Calu3 (cell line): Measurements from ENCODE around the gene TCF15. TPM values are rescaled to one million over a fixed set of nuclear protein-coding genes. Genes with fewer than 3 reads are reported as not detected.

Experiments
- BruUV-seq: library from RNA; stranded (reverse); fragments of 400-500 nt; replicated peaks from 2 replicates; lab custom pipeline; 2021; lab: Mats Ljungman, UMichigan
- CTCF ChIA-PET: fragments of 300-600 bp; sonication (Branson Sonifier 250); formaldehyde crosslinking; loops from one replicate; lab custom pipeline; 2022; ENCODE audit warnings: antibody characterized with exemption; lab: Charles Lee
- DNase-seq: peaks from one replicate; pipeline ENCODE4 v3.0.0; 2022
- H3K27ac Mint-ChIP-seq: one replicate; pipeline ENCODE4 v1.8.0; 2022; ENCODE audit warnings: mixed read lengths; ENCODE audit not compliant: unreplicated experiment
- H3K27me3 Mint-ChIP-seq: one replicate; pipeline ENCODE4 v1.8.0; 2022; ENCODE audit warnings: mixed read lengths; ENCODE audit not compliant: unreplicated experiment
- H3K36me3 Mint-ChIP-seq: one replicate; pipeline ENCODE4 v1.8.0; 2022; ENCODE audit warnings: mild to moderate bottlenecking, moderate library complexity, mixed read lengths; ENCODE audit not compliant: insufficient read depth, unreplicated experiment
- H3K4me1 Mint-ChIP-seq: one replicate; pipeline ENCODE4 v1.8.0; 2022; ENCODE audit warnings: mild to moderate bottlenecking, low read depth, mixed read lengths; ENCODE audit not compliant: unreplicated experiment
- H3K4me3 Mint-ChIP-seq: one replicate; pipeline ENCODE4 v1.8.0; 2022; ENCODE audit warnings: mild to moderate bottlenecking, low read depth, moderate library complexity, mixed read lengths; ENCODE audit not compliant: unreplicated experiment
- H3K9me3 Mint-ChIP-seq: one replicate; pipeline ENCODE4 v1.8.0; 2022; ENCODE audit warnings: low read depth, mixed read lengths; ENCODE audit not compliant: unreplicated experiment
- intact Hi-C: fragments of 100-400 bp; cut with micrococcal nuclease; formaldehyde crosslinking; loops from one replicate; pipeline ENCODE4 v1.10.0; 2022; ENCODE audit not compliant: unreplicated experiment
- total RNA-seq: library from RNA; stranded (reverse); gene quantifications from 2 replicates; pipeline ENCODE4 v1.2.3, GENCODE V29; 2022
- TF ChIP-seq, protein P1 (sequence below): fragments of 200-600 bp; IDR thresholded peaks from one replicate; pipeline ENCODE4 v1.8.0; 2022; ENCODE audit warnings: antibody characterized with exemption; ENCODE audit not compliant: unreplicated experiment

Gene TCF15
- total RNA-seq, 1 experiment from 2014 or later = not detected

GRCh38 chr20:556984-557383 is 53.1 kb downstream of the TCF15 start:
- intact Hi-C loops = no loop called here
- no peak overlapping the region for H3K27ac Mint-ChIP-seq
- no peak overlapping the region for H3K4me3 Mint-ChIP-seq
- no peaks in the 10 kb centered on the region for H3K4me1 Mint-ChIP-seq
- no peaks in the 10 kb centered on the region for H3K9me3 Mint-ChIP-seq
- TF ChIP-seq, protein P1, sequence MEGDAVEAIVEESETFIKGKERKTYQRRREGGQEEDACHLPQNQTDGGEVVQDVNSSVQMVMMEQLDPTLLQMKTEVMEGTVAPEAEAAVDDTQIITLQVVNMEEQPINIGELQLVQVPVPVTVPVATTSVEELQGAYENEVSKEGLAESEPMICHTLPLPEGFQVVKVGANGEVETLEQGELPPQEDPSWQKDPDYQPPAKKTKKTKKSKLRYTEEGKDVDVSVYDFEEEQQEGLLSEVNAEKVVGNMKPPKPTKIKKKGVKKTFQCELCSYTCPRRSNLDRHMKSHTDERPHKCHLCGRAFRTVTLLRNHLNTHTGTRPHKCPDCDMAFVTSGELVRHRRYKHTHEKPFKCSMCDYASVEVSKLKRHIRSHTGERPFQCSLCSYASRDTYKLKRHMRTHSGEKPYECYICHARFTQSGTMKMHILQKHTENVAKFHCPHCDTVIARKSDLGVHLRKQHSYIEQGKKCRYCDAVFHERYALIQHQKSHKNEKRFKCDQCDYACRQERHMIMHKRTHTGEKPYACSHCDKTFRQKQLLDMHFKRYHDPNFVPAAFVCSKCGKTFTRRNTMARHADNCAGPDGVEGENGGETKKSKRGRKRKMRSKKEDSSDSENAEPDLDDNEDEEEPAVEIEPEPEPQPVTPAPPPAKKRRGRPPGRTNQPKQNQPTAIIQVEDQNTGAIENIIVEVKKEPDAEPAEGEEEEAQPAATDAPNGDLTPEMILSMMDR = no peak
- DNase-seq = no peak
- BruUV-seq = no TSS peak
- CTCF ChIA-PET = no interaction called here
- H3K27me3 Mint-ChIP-seq = peaks cover 50% of the 10 kb centered on the region
- peaks cover 4% of the 10 kb centered on the region for H3K36me3 Mint-ChIP-seq

- no peak for DNase-seq
- Mint-ChIP-seq H3K27me3 (peaks cover 50% of the 10 kb centered on the region), H3K9me3 (no peaks in the 10 kb centered on the region), H3K4me3 (no peak overlapping the region), H3K4me1 (no peaks in the 10 kb centered on the region), H3K27ac (no peak overlapping the region), H3K36me3 (peaks cover 4% of the 10 kb centered on the region)
- TF ChIP-seq, protein P1 = no peak
- intact Hi-C loops = no loop called here
- CTCF ChIA-PET = interaction anchor here (0.5 kb wide), 1 partner anchor 802 kb away, joined by 3 read pairs; no protein-coding TSS in a partner anchor
- BruUV-seq = no TSS peak
Measured at GRCh38 chr20:555976-556385, 54.1 kb downstream of the TCF15 start.

Other genes with a start within 250 kb of the TCF15 start
- 47.2 and 53.0 TPM in 2 replicates for gene TRIB3, start 229.5 kb downstream of the TCF15 start, total RNA-seq
- 142 and 144 TPM in 2 replicates for gene RBCK1, start 202.0 kb downstream of the TCF15 start, total RNA-seq
- 15.0 and 18.7 TPM in 2 replicates for gene TBC1D20, start 147.8 kb downstream of the TCF15 start, total RNA-seq
- gene CSNK2A1, start 66.5 kb downstream of the TCF15 start, total RNA-seq = 110 and 113 TPM in 2 replicates
- 17.4 and 18.1 TPM in 2 replicates for gene SRXN1, start 42.9 kb upstream of the TCF15 start, total RNA-seq
- gene SCRT2, start 65.5 kb upstream of the TCF15 start, total RNA-seq = not detected in 2 replicates
- gene SLC52A3, start 158.2 kb upstream of the TCF15 start, total RNA-seq = 11.1 TPM in 2 replicates
- 14.5 and 14.9 TPM in 2 replicates for gene FAM110A, start 223.4 kb upstream of the TCF15 start, total RNA-seq